Glomerular visceral epithelial cell (primary cell): ENCODE measurements around the gene FDX1.

Experiments used
- DNase-seq: peaks from one replicate; pipeline ENCODE4 v3.0.0-alpha.2; 2016; ENCODE audit errors: extremely low spot score

The FDX1 gene

DNA sequence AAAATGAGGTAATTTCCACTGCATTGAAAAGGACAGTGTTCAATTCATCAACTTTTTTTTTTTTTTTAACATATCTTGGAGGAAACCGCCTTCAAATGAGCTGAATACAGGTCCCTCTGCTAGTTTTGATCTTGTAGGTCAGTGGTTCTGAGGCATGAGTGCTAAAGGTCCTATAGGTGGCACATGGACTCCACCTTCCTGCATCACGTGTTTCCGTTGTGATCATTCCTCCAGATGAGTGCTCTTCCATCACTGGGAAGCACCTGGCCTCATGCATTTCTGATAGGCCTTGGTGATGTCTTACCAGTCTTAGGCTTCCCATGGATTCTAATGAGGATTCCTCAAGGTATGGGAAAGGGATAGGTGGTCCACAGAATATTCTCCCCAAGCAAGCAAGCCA, 37.8 kb downstream of the FDX1 start:
- no peak for DNase-seq

DNA sequence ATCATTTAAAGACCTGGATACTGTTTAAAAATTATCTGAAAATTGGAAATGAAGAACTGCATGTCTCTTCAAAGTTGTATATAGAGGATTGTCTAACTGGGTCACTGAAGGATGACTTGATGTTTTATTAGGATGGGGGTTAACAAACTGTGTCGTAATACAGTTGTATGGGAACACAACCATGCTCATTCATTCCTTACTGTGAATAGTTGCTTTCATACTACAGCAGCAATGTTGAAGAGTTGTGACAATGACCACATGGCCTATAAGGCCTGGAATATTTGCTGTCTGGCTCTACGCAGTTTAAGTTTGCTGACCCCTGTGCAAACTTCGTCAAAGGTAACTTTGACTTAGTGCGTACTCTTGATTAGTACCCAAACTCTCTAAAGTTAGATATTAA, 38.4 kb downstream of the FDX1 start:
- DNase-seq = no peak

- DNase-seq = no peak
These were observed 39.4 kb downstream of the FDX1 start for GRCh38 chr11:110469127-110469526.

GRCh38 chr11:110470716-110471115, 41.0 kb downstream of the FDX1 start:
- DNase-seq = no peak

DNA sequence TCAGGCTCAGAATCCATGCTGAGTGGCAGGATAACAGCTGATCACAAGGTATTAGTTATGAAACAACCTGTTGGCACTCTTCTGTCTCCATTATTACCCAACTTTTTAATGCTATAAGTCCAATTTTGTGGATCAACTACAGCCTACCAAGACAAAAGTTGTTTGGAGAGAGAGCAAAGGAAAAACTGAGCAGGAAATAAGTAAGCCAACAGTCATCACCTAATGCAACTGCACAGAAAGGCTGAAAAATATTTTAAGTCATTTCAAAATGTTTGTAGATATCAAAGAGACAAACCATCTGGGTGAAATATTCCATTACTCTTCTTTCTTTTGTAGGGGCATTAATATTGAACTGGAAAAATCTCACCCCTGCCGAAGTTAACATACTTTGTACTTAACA, 41.6 kb downstream of the FDX1 start:
- DNase-seq = no peak

- peak; percentile 33 for DNase-seq
These were observed 43.1 kb downstream of the FDX1 start for GRCh38 chr11:110472858-110473257.

DNA sequence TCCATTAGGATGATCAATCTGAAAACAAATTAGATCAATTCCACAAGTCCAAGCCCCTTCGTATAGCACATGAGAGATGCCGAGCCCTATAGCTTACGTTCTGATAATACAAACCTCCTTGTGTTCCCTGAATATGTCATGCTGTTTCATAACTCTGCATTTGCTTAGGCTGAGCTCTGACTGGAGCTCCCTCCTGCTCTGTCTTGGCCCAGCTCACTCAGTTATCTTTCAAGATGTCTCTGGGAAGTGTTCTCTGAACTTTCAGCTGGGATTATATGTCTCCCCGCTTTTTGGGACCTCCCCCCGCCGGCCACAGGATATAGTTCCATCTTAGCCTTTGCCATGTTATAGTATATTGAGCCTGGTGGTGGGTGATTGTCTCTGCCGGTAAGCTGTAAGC, 44.0 kb downstream of the FDX1 start:
- no peak for DNase-seq

DNA sequence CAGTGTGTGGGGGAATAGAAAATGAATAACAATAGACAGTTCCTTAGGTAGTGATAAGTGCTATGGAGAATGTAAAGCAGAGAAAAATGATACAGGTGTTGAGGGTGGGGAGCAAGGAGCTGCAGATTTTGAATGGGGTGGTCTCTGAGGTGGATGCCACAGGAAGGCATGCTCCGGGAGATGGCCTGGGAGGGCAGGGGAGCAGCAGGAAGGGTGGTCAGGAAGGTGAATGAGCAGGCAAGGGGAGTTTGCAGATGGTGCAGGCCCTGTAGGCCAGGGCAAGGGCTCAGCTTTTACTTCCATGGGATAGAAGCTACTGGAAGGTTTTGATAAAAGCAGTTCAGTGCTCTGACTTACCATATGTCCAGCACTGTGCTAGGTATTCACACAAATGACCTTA, 44.8 kb downstream of the FDX1 start:
- DNase-seq = no peak

DNA sequence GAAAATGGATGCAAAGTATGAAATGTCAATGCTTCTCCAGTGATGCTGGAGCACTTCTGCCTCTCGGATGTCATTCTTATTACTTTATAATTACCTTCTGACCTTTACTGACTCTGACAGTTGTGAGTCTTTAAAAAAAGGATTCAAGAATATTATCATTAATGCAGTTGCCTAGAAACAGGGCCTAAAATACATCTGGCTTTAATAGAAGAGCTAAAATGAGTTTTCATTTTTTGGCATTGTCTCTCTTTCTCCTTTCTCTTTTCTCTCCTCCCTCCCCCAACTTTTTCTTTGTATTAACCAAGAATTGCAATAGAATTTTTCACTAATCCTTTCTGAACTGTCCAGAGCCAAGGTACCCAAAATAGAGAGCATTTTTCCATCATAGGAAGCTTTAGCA, 45.9 kb downstream of the FDX1 start:
- DNase-seq = no peak

DNA sequence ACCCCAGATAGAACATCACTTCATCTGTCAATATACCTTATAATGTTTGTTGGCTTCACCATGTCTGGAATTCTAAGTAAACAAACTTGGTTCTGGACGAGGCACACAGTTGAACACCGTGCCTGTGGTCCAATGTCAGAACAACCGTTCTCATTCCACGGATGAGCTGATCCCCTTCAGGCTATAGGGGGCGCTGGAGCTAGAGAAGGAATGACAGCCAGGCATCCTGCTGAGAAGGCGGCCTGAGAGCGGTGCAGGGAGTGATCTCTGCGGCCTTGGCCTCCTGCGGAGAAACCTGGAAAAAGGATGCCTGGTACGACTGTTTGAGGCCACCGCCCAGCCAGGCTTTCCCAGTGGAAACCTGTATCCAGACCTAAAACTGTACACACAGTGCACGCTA, 48.7 kb downstream of the FDX1 start:
- DNase-seq = no peak

GRCh38 chr11:110479108-110480101, 49.7 kb downstream of the FDX1 start:
- DNase-seq = no peak

DNA sequence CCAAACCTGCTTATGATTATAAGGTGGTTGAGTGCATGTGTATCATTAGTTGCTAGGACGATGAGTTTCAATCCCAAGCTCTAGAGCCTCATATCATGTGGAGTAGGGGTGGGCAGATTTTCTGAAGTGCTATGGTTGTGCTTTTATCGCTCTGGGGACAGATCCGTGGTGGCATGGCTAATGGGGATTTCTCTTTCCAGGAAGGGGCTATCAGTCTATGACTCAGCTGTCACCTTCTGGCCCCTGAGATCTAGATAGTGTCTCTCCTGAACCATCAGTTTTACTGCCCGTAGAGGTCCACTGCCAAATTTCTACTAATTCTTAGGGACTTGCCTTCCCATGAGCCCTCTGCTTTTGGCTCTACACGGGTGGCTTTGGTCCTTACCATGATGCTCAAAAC, 51.8 kb downstream of the FDX1 start:
- DNase-seq = no peak

DNA sequence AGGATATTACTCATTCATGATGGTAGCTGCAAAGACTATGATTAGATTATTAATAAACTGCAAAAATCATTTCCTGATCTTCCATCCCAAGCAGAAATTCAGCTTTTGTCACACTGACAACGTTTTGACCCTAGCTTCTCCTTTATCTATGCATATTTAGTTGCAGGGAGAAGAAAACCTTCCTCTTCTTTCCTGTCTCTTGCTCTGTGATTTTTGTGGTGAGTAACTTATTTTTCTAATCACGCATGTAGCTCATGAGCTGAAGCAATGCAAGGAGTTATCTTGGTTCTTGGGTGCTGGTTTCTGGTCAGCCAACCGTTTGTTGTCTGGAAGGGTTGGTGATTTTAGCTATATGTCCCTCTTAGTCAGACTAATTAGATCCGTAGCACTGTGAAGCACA, 56.4 kb downstream of the FDX1 start:
- no peak for DNase-seq

DNA sequence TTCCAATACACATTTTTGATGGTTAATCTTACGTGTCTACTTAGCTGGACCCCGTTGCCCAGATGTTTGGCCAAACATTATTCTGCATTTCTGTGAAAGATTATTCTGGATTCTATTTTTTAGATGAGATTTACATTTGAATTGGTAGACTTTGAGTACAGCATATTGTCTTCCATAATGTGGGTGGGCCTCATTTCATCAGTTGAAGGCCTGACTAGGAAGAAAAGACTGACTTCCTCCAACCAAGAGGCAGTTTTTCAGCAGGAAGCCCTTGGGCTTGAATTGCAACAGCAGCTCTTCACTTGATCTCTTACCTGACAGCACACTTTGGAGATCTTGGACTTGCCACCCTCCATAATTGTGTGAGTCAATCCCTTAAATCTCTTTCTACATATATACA, 58.7 kb downstream of the FDX1 start:
- DNase-seq = no peak

DNA sequence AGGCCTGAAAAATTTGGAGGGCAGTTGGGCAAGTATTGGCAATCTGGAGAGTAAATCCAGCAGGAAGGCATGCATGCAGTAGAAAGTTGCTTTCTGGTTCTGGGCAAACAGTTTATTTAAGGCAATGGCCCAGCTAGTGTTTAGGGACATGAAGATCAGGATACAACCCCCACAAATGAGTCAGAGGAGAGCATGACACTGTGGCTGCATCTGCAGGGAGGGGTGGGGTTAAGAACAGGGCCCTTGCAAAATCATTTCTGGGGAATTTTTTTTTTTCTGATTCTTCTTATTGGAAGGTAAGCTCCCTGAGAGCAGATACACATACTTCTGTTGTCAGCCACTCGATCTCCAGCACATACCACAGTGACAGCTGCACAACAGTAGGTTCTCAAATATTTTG, 61.1 kb downstream of the FDX1 start:
- peak; percentile 19 for DNase-seq

DNA sequence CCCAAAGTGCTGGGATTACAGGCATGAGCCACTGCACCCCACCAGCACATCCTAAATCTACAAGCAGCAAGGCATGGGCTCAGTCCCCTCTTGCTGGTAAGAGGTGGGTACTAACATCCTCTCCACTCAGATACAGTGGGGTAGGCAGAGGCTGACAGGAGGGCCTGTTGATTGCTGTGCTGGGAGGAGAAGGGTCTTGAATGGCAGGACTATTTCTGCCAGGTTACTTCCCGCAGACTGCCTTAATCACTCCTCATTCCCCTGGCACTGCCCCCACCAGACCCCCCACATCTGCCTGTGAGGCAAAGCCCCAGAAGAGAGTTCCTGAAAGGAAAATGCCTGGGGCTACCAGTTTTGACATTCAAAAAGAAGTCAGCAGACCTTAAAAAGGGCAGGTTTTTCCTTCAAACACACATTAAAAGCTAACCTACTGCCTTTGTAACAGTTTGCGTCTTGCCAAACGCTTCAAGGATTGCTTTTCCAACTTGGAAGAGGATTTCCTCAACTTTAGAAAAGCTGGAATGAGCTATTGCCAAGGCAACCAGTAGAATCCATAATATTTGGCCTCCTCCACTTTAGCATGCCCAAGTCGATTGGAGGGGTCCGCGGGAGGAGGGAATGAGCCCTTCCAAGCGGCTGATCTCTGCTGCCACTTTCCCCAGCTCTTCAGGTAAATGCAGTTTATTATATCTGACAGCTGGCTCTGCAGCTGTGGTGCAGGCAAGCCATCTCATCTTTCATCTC, 62.0 kb downstream of the FDX1 start:
- DNase-seq = no peak

DNA sequence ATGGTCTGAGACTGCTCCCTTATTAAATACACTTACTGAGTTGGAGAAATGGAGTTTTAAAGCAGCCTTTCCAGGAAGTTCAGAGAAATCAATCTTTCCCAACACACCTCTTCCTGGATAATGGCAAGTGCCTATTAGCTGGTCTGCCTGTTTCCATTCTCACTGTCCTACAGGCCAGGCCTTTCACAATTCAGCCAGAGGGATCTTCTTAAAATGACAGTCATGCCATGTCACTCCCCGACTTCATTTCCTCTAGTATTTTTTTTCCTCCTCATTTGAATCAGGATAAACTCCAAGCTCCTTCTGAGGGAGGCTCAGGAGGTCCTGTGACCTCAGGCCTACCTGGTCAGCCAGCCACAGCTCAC, 62.6 kb downstream of the FDX1 start:
- no peak for DNase-seq

DNA sequence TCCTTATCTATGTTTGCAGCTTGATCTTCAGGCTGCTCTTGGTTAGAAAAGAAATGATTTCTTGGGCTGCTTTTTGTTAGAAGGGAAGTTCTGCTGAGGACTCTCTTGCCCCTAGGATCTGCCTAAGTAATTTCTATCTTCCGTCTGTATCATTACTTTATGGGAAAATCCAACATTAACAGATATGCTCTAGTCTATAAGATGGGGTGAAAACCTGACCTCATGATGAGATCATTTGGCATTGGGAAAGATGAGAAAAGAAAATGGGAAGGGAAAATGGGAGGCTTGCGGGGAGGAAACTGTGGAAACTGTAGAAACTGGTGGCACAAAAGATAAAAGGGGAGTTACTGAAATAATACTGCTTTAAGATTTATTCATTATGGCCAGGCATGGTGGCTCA, 63.6 kb downstream of the FDX1 start:
- no peak for DNase-seq

GRCh38 chr11:110497231-110497978, 67.7 kb downstream of the FDX1 start:
- no peak for DNase-seq

DNA sequence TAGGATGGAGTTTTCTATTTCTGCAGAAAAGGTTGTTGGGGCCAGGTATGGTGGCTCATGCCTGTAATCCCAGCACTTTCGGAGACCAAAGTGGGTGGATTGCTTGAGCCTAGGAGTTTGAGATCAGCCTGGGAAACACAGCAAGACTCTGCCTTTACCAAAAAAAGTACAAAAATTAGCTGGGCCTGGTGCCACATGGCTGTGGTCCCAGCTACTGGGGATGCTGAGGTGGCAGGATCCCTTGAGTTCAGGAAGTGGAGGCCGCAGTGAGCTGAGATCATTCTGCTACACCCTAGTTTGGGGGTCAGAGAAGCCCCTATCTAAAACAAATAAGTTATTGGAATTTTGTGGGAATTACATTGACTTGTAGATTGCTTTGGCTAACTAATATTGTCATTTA, 71.7 kb downstream of the FDX1 start:
- no peak for DNase-seq

- no peak for DNase-seq
These were observed 76.0 kb downstream of the FDX1 start for GRCh38 chr11:110505528-110506284.

DNA sequence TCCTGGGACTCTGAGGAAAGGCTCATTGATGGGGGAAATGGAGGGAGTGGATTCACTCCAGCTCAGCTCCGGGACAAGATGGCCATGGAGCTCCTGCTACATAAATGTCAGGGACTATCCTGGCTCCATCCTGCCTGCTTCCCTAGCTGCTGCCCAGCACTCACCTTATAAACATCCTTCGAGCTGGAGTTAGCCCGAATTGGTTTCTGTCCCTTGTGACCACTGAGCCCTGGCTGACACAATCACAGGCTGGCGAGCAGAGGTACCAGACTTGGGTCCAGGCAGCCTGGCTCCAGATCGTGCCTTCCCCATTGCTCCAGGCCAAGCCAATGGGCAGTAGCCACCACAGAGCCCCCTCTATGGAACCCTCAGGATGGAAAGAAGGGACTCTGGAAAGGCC, 77.6 kb downstream of the FDX1 start:
- no peak for DNase-seq
